ENCODE results near the gene SLC44A2. TPM values are rescaled to one million over a fixed set of nuclear protein-coding genes. Genes with fewer than 3 reads are reported as not detected.

SLC44A2 gene
- total and polyA plus RNA-seq, 2 of the 13 experiments (the other 11 are each of a cell fraction or from before 2014, with no cell fraction given) = 2.4 to 5.6 TPM

DNA sequence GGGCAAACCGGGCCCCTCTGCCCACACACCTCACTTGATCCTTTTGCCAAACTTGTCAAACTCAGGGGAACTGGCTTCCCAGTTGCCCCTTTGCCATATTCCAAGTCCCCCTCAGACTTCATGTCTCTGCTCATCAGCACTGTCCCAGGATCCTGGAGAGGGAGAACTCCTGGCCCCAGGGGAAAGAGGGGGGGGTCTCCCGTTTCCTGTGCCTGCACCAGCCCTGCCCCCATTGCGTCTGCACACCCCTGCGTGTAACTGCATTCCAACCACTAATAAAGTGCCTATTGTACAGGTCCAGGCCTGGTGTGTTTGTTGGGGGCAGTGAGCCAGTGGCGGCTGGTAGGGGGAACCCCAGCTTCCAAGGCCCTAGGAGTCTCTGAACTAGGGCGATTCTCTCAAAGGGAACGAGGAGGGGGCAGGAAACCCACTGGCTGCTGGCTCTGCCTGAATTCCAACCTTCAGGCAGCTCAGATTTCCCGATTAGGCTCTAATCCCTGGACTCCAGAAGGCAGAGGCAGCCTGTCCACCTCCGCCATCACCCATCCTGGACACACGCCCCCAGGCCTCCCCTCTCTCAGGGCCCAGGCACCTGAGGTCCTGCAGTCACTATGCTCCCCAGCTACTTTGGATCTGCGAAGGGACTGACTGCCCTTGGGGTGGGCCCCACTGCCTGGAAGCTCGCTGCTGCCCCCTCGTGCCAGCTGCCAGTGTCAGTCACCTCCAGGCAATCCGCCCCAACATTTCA is 19.1 kb downstream of the SLC44A2 start (continued):
- TF ChIP-seq MYC (CRISPR knock-in tag; IDR thresholded peaks at IDR 0.05; ENCODE audit: borderline replicate concordance) = peak; percentile 36; the same call in 1 of the 2 replicates
- no peak for TF ChIP-seq ZNF552 (CRISPR knock-in tag; IDR thresholded peaks at IDR 0.05; ENCODE audit: borderline replicate concordance)
- no peak for TF ChIP-seq ZNF317 (CRISPR knock-in tag; IDR thresholded peaks at IDR 0.05)
- TF ChIP-seq ZNF44 (CRISPR knock-in tag; IDR thresholded peaks at IDR 0.05) = no peak
- TF ChIP-seq KAT8 (CRISPR knock-in tag; IDR thresholded peaks at IDR 0.05) = peak; percentile 17; the same call in 1 of the 2 replicates
- no peak for TF ChIP-seq ZNF572 (CRISPR knock-in tag; IDR thresholded peaks at IDR 0.05)
- no peak for TF ChIP-seq FOSL1 (CRISPR knock-in tag; IDR thresholded peaks at IDR 0.05; ENCODE audit: borderline replicate concordance)
- TF ChIP-seq, protein P1, sequence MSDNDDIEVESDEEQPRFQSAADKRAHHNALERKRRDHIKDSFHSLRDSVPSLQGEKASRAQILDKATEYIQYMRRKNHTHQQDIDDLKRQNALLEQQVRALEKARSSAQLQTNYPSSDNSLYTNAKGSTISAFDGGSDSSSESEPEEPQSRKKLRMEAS (IDR thresholded peaks at IDR 0.05) = no peak
- TF ChIP-seq ZNF451 (CRISPR knock-in tag; IDR thresholded peaks at IDR 0.05) = no peak
- no peak for TF ChIP-seq IRF2 (CRISPR knock-in tag; IDR thresholded peaks at IDR 0.05)
- no peak for TF ChIP-seq TBP (CRISPR knock-in tag; IDR thresholded peaks at IDR 0.05)
- TF ChIP-seq, protein P2, sequence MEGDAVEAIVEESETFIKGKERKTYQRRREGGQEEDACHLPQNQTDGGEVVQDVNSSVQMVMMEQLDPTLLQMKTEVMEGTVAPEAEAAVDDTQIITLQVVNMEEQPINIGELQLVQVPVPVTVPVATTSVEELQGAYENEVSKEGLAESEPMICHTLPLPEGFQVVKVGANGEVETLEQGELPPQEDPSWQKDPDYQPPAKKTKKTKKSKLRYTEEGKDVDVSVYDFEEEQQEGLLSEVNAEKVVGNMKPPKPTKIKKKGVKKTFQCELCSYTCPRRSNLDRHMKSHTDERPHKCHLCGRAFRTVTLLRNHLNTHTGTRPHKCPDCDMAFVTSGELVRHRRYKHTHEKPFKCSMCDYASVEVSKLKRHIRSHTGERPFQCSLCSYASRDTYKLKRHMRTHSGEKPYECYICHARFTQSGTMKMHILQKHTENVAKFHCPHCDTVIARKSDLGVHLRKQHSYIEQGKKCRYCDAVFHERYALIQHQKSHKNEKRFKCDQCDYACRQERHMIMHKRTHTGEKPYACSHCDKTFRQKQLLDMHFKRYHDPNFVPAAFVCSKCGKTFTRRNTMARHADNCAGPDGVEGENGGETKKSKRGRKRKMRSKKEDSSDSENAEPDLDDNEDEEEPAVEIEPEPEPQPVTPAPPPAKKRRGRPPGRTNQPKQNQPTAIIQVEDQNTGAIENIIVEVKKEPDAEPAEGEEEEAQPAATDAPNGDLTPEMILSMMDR (CRISPR knock-in tag; IDR thresholded peaks at IDR 0.05) = peak; percentile 94
- no peak for TF ChIP-seq NFE2L1 (CRISPR knock-in tag; IDR thresholded peaks at IDR 0.05; ENCODE audit: borderline replicate concordance)
- TF ChIP-seq ZNF530 (CRISPR knock-in tag; IDR thresholded peaks at IDR 0.05; ENCODE audit: low read depth) = no peak
- no peak for TF ChIP-seq EEA1 (CRISPR knock-in tag; IDR thresholded peaks at IDR 0.05; ENCODE audit: borderline replicate concordance)
- TF ChIP-seq MED1 (CRISPR knock-in tag; IDR thresholded peaks at IDR 0.05) = no peak
- TF ChIP-seq ZNF672 (CRISPR knock-in tag; IDR thresholded peaks at IDR 0.05) = no peak
- TF ChIP-seq ZNF558 (CRISPR knock-in tag; IDR thresholded peaks at IDR 0.05; ENCODE audit: borderline replicate concordance) = no peak
- TF ChIP-seq, protein P3, sequence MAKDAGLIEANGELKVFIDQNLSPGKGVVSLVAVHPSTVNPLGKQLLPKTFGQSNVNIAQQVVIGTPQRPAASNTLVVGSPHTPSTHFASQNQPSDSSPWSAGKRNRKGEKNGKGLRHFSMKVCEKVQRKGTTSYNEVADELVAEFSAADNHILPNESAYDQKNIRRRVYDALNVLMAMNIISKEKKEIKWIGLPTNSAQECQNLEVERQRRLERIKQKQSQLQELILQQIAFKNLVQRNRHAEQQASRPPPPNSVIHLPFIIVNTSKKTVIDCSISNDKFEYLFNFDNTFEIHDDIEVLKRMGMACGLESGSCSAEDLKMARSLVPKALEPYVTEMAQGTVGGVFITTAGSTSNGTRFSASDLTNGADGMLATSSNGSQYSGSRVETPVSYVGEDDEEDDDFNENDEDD (CRISPR knock-in tag; IDR thresholded peaks at IDR 0.05; ENCODE audit: borderline replicate concordance) = no peak
- TF ChIP-seq NFKB2 (CRISPR knock-in tag; IDR thresholded peaks at IDR 0.05; ENCODE audit: borderline replicate concordance) = peak; percentile 14; the same call in 1 of the 2 replicates
- no peak for TF ChIP-seq HMG20B (CRISPR knock-in tag; conservative IDR thresholded peaks at IDR 0.05)
- TF ChIP-seq NFYB (CRISPR knock-in tag; IDR thresholded peaks at IDR 0.05) = no peak
- no peak for TF ChIP-seq ZNF160 (CRISPR knock-in tag; IDR thresholded peaks at IDR 0.05)
- no peak for TF ChIP-seq ZNF777 (CRISPR knock-in tag; IDR thresholded peaks at IDR 0.05)
- TF ChIP-seq REPIN1 (CRISPR knock-in tag; IDR thresholded peaks at IDR 0.05; ENCODE audit: borderline replicate concordance, low read depth) = no peak
- TF ChIP-seq ARNTL (CRISPR knock-in tag; IDR thresholded peaks at IDR 0.05) = no peak
- TF ChIP-seq ERF (CRISPR knock-in tag; IDR thresholded peaks at IDR 0.05) = peak; percentile 24; the same call in 1 of the 2 replicates
- no peak for TF ChIP-seq NR2F6 (IDR thresholded peaks at IDR 0.05)
- TF ChIP-seq NR2F6 (CRISPR knock-in tag; IDR thresholded peaks at IDR 0.05) = no peak
- TF ChIP-seq BORCS8-MEF2B (CRISPR knock-in tag; IDR thresholded peaks at IDR 0.05) = peak; percentile 52; the same call in 1 of the 2 replicates
- TF ChIP-seq KLF16 (CRISPR knock-in tag; IDR thresholded peaks at IDR 0.05) = 0 out of 4 replicates have a peak, but pooled peaks of 1 of the 2 experiments have one; percentile 31
- TF ChIP-seq RARG (CRISPR knock-in tag; IDR thresholded peaks at IDR 0.05; ENCODE audit: low read depth) = no peak

Data from HepG2 (cell line).